Prostate gland (tissue), 2 donors: ENCODE measurements around the gene TMEM235.

Experiments used
- CTCF ChIP-seq, 4 experiments: fragments of 200-600 bp in 2 of 4; fragments of 450-650 bp in 2 of 4; sonication (generic) in 2 of 4; IDR thresholded peaks; 1 replicate in 3 of 4; 2 replicates in 1 of 4; pipeline ENCODE4 v1.5.1; 2016 to 2019; ENCODE audit warnings: antibody characterized with exemption in 4 of 4, mild to moderate bottlenecking in 2 of 4, moderate library complexity in 2 of 4
- POLR2A ChIP-seq: fragments of 450-650 bp; IDR thresholded peaks from one replicate; pipeline ENCODE4 v1.6.1; 2016; ENCODE audit warnings: antibody characterized with exemption, mild to moderate bottlenecking
- POLR2AphosphoS5 ChIP-seq: sonication (generic); formaldehyde crosslinking; IDR thresholded peaks from one replicate; pipeline ENCODE4 v1.6.1; 2017; ENCODE audit warnings: antibody characterized with exemption

DNA sequence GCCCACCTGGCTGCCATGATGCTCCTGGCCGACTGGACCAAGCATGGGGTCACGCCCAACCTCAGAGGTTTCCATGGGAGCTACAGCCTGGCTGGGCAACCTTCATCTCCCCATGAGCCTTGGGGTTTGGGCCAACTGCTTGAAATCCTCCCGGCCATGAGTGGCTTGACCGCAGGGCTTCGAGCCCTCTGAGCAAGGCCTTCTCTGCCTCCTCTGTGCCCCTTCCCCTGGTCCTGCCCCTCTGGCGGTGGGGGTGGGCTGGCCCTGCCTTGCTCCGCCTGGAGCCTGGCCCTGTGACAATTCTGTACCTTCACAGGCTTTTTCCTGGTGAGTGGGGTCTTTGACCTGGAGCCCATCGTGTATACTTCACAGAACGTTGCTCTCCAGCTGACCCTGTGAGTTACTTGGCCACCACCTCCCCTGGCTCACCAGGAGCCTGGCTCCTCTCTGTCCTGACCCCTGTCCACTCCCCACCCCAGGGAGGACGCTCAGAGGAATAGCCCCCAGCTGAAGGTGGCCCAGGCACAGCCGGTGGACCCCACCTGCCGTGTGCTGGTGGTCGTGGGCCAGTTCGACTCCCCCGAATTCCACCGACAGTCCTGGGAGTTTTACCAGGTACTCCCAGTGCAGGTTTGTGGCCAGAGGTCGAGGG is 26.2 kb upstream of the TMEM235 start:
- TF ChIP-seq CTCF (IDR thresholded peaks at IDR 0.05) (no peak), POLR2AphosphoS5 (no peak), POLR2A (no peak)
